Measurements from ENCODE around the gene OTOS. TPM values are rescaled to one million over a fixed set of nuclear protein-coding genes. Genes with fewer than 3 reads are reported as not detected.

OTOS gene
- total and polyA plus RNA-seq, 2 of the 4 experiments (the other 2 are of a cell fraction), result 0.34 TPM; not detected in 1

DNA sequence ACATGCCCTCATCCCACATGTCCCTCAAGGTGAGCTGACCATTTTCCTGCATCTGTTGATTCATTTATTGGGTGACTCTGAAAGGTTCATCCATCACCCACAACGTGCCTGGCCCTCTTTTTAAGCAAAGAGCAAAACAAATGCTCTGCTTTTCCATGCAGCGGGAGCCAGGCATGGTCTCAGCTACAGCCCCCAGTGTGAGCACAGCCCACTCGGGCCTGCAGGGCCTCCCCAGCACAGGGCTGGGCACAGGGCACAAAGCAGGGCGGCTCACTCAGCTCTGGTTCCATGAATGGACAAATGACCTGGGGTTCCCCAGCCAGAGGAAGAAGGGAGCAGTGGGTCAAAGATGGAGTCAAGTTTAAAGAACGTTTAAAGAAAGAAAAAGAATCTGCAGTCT is 24.1 kb upstream of the OTOS start:
- H3K18ac ChIP-seq (ENCODE audit: low read depth, low read length), result no peak overlapping the region
- no peak overlapping the region for H4K91ac ChIP-seq (ENCODE audit: insufficient read depth, low read depth, low read length)
- H2AK9ac ChIP-seq (replicated peaks; ENCODE audit: low read depth, low read length, poor library complexity), result no peak overlapping the region
- H3K23ac ChIP-seq (ENCODE audit: low read depth, low read length), result no peak overlapping the region
- H3K4me2 ChIP-seq (ENCODE audit: low read depth, low read length), result no peak overlapping the region
- intact Hi-C loops (cut with micrococcal nuclease) (no loop called here), in situ Hi-C loops (cut with MboI; ENCODE audit: low sequenced_read_pairs) (no loop called here), dilution Hi-C loops (cut with HindIII; ENCODE audit: low sequenced_read_pairs, unreplicated experiment) (no loop called here)
- no peaks in the 10 kb centered on the region for H4K20me1 ChIP-seq (ENCODE audit: insufficient read depth, low read length)
- no peak overlapping the region for H2BK120ac ChIP-seq (ENCODE audit: low read depth, low read length)
- POLR2A ChIA-PET (ENCODE audit: unreplicated experiment), result no interaction called here
- H2BK20ac ChIP-seq (ENCODE audit: low read depth, low read length), result no peak overlapping the region
- CTCF ChIA-PET, result no interaction called here
- H2BK15ac ChIP-seq (ENCODE audit: low read depth, low read length), result no peak overlapping the region
- no peak overlapping the region for H3K4me3 ChIP-seq (ENCODE audit: insufficient read depth, low read depth, low read length)
- H3K14ac ChIP-seq (replicated peaks; ENCODE audit: low read depth, low read length), result no peak overlapping the region
- H2BK5ac ChIP-seq (ENCODE audit: low read depth, low read length, poor library complexity, severe bottlenecking), result no peak overlapping the region
- no peaks in the 10 kb centered on the region for H3K9me3 ChIP-seq (ENCODE audit: control insufficient read depth, insufficient read depth, low read length)
- H4K8ac ChIP-seq (ENCODE audit: low read depth in 2 of 2, low read length in 2 of 2), result no peak overlapping the region
- no peak overlapping the region for H2AFZ ChIP-seq (replicated peaks; ENCODE audit: low read length, poor library complexity)
- DNase-seq (no peak), ATAC-seq (ENCODE audit: low read depth) (no peak)
- no peak overlapping the region for H3K9ac ChIP-seq (ENCODE audit: low read depth, low read length)
- no CpG with 5 or more reads among the region's 5 CpGs for WGBS, 2 experiments (ENCODE audit: extremely low coverage in 2 of 2, insufficient read length in 1 of 2)
- no peak overlapping the region for H2AK5ac ChIP-seq (ENCODE audit: low read depth, low read length)
- no peak for TF ChIP-seq BHLHE40 (IDR thresholded peaks at IDR 0.05; ENCODE audit: low read depth, low read length)
- TF ChIP-seq ELK1 (IDR thresholded peaks at IDR 0.05; ENCODE audit: borderline replicate concordance, low read depth, low read length), result no peak
- TF ChIP-seq FOS (IDR thresholded peaks at IDR 0.05; ENCODE audit: low read depth, low read length), result no peak
- no peak for TF ChIP-seq MAZ (IDR thresholded peaks at IDR 0.05; ENCODE audit: borderline replicate concordance, low read depth, low read length)
- TF ChIP-seq MXI1 (IDR thresholded peaks at IDR 0.05; ENCODE audit: borderline replicate concordance, low read depth, low read length), result no peak
- no peaks in the 10 kb centered on the region for H3K4me1 ChIP-seq (ENCODE audit: control insufficient read depth, insufficient read depth, low read length)
- no peak overlapping the region for H3K27ac ChIP-seq (ENCODE audit: insufficient read depth, low read length)
- no peak overlapping the region for H3K4ac ChIP-seq (ENCODE audit: low read depth, low read length)
- H3K79me1 ChIP-seq (ENCODE audit: low read depth in 1 of 2, low read length in 2 of 2), result no peaks in the 10 kb centered on the region
- no peak overlapping the region for H4K5ac ChIP-seq (ENCODE audit: low read depth, low read length)
- no TSS peak for BruUV-seq (replicated peaks)
- no peaks in the 10 kb centered on the region for H3K9me1 ChIP-seq (ENCODE audit: insufficient read depth, low read length)
- no peaks in the 10 kb centered on the region for H3K36me3 ChIP-seq (ENCODE audit: control insufficient read depth, insufficient read depth, low read length)
- no peak overlapping the region for H3K56ac ChIP-seq (ENCODE audit: extremely low read depth, insufficient read depth, low read length)
- H3K27me3 ChIP-seq (ENCODE audit: control insufficient read depth, insufficient read depth, low read length), result peaks cover 24% of the 10 kb centered on the region; the same call in 1 of the 2 replicates

Data from IMR-90 (cell line).